Erythroblast (primary cell): ENCODE results near the gene RRM2.

Experiments used
- DNase-seq, 2 experiments: peaks; one replicate each; lab custom pipeline; 2025; lab: John Stamatoyannopoulos, UW
- GATA1 ChIP-seq: IDR thresholded peaks from 2 replicates; pipeline ENCODE4 v1.6.1; 2011; ENCODE audit warnings: low read depth, mild to moderate bottlenecking, control low read depth, low read length, moderate library complexity
- POLR2A ChIP-seq: IDR thresholded peaks from 2 replicates; pipeline ENCODE4 v1.6.1; 2011; ENCODE audit warnings: mild to moderate bottlenecking, low read length

Gene RRM2

GRCh38 chr2:10169581-10169980, 47.0 kb downstream of the RRM2 start:
- TF ChIP-seq GATA1 (no peak), POLR2A (no peak)
- DNase-seq, result no peak

- DNase-seq, result no peak
- no peak for TF ChIP-seq POLR2A
- no peak for TF ChIP-seq GATA1
Measured at GRCh38 chr2:10170256-10170655, 47.7 kb downstream of the RRM2 start.

GRCh38 chr2:10171006-10171800, 48.7 kb downstream of the RRM2 start:
- no peak for TF ChIP-seq GATA1
- no peak for TF ChIP-seq POLR2A
- no peak for DNase-seq

GRCh38 chr2:10172033-10172871, 49.7 kb downstream of the RRM2 start:
- TF ChIP-seq POLR2A (no peak), GATA1 (no peak)
- no peak for DNase-seq

- no peak for DNase-seq
- TF ChIP-seq GATA1, result no peak
- no peak for TF ChIP-seq POLR2A
Measured at GRCh38 chr2:10173258-10174005, 50.9 kb downstream of the RRM2 start.

- DNase-seq, result no peak
- TF ChIP-seq POLR2A (no peak), GATA1 (no peak)
Measured at GRCh38 chr2:10174173-10174572, 51.6 kb downstream of the RRM2 start.

- DNase-seq, result no peak
- TF ChIP-seq POLR2A (no peak), GATA1 (no peak)
Measured at GRCh38 chr2:10175441-10175840, 52.9 kb downstream of the RRM2 start.

- TF ChIP-seq POLR2A, result no peak
- no peak for TF ChIP-seq GATA1
- DNase-seq, result no peak
Measured at GRCh38 chr2:10178751-10179150, 56.2 kb downstream of the RRM2 start.

GRCh38 chr2:10179422-10179821, 56.9 kb downstream of the RRM2 start:
- DNase-seq, result no peak
- TF ChIP-seq GATA1, result no peak
- no peak for TF ChIP-seq POLR2A

- DNase-seq, result no peak
- TF ChIP-seq GATA1, result no peak
- TF ChIP-seq POLR2A, result no peak
Measured at GRCh38 chr2:10180229-10180628, 57.7 kb downstream of the RRM2 start.
